Endothelial cell of umbilical vein (primary cell): Measurements from ENCODE around the gene KCNJ8. TPM values are rescaled to one million over a fixed set of nuclear protein-coding genes. Genes with fewer than 3 reads are reported as not detected.
"Not testable (repeated sequence)": the region's sequence is repeated elsewhere in the genome, so short reads cannot be mapped to it uniquely, and the experiment has no call there.

ENCODE experiments used
- BruUV-seq: library from RNA; stranded (reverse); fragments of 400-500 nt; replicated peaks from 2 replicates; lab custom pipeline; 2021; lab: Mats Ljungman, UMichigan
- CTCF ChIA-PET: fragments of 300-600, 350-600 bp; sonication (Branson Sonifier 250); formaldehyde crosslinking; loops from one replicate; lab custom pipeline; 2021; ENCODE audit warnings: antibody characterized with exemption, inconsistent platforms; lab: Charles Lee
- POLR2A ChIA-PET: fragments of 300-600, 350-600 bp; sonication (Branson Sonifier 250); formaldehyde crosslinking; loops from one replicate; lab custom pipeline; 2021; ENCODE audit warnings: antibody characterized with exemption, inconsistent platforms; lab: Charles Lee
- DNase-seq: peaks from one replicate; pipeline ENCODE4 v3.0.0-alpha.2; 2011; ENCODE audit warnings: low read depth, low spot score
- FAIRE-seq: peaks from 2 replicates; lab custom pipeline; 2011; peaks lifted over from hg19 to GRCh38; lab: Jason Lieb, UNC
- H2AFZ ChIP-seq: 2 replicates; pipeline ENCODE4 v1.6.0; 2012; ENCODE audit warnings: low read depth, low read length, control low read depth, inconsistent platforms
- H3K27ac ChIP-seq: 2 replicates; pipeline ENCODE4 v1.5.1; 2011; ENCODE audit warnings: low read depth, mild to moderate bottlenecking, control low read depth, low read length, moderate library complexity; ENCODE audit not compliant: insufficient read depth
- H3K27me3 ChIP-seq, 2 experiments: 2 replicates each; pipeline versions ENCODE4 v1.6.0 to v1.6.1; 2011; ENCODE audit warnings: low read length in 2 of 2, mixed read lengths in 1 of 2; ENCODE audit not compliant: control insufficient read depth in 2 of 2, insufficient read depth in 2 of 2
- H3K36me3 ChIP-seq, 2 experiments: 2 replicates in 1 of 2; 3 replicates in 1 of 2; pipeline ENCODE4 v1.5.1; 2011; ENCODE audit warnings: low read length in 2 of 2, mild to moderate bottlenecking in 1 of 2, moderate library complexity in 1 of 2; ENCODE audit not compliant: control insufficient read depth in 2 of 2, insufficient read depth in 2 of 2; ENCODE audit errors: extremely low read depth in 1 of 2
- H3K4me1 ChIP-seq: 3 replicates; pipeline ENCODE4 v1.5.1; 2011; ENCODE audit warnings: mild to moderate bottlenecking, low read length; ENCODE audit not compliant: control insufficient read depth, insufficient read depth; ENCODE audit errors: extremely low read depth
- H3K4me2 ChIP-seq: 2 replicates; pipeline ENCODE4 v1.6.1; 2011; ENCODE audit warnings: low read length, control low read depth, mixed read lengths; ENCODE audit not compliant: insufficient read depth
- H3K4me3 ChIP-seq, 3 experiments: fragments of 200-600 bp in 1 of 3; sonication (generic), shearing (Covaris generic) in 1 of 3; replicated peaks in 1 of 3; 2 replicates each; pipeline ENCODE4 v1.5.1; 2011 to 2016; ENCODE audit warnings: control low read depth in 3 of 3, low read length in 3 of 3, mild to moderate bottlenecking in 2 of 3, inconsistent platforms in 1 of 3, low read depth in 1 of 3, moderate library complexity in 1 of 3; ENCODE audit not compliant: insufficient read depth in 1 of 3
- H3K79me2 ChIP-seq: 2 replicates; pipeline ENCODE4 v1.6.0; 2012; ENCODE audit warnings: low read length, inconsistent platforms; ENCODE audit not compliant: control insufficient read depth, insufficient read depth
- H3K9ac ChIP-seq: replicated peaks from 2 replicates; pipeline ENCODE3; 2011; ENCODE audit warnings: low read length, control low read depth; ENCODE audit not compliant: insufficient read depth; ENCODE audit errors: extremely low read depth
- H3K9me1 ChIP-seq: replicated peaks from 3 replicates; pipeline ENCODE4 v1.6.0; 2011; ENCODE audit warnings: mild to moderate bottlenecking, low read length; ENCODE audit not compliant: control insufficient read depth, insufficient read depth; ENCODE audit errors: extremely low read depth
- H3K9me3 ChIP-seq: replicated peaks from 2 replicates; pipeline ENCODE4 v1.5.1; 2012; ENCODE audit warnings: low read length, inconsistent platforms; ENCODE audit not compliant: control insufficient read depth, insufficient read depth
- H4K20me1 ChIP-seq: replicated peaks from 2 replicates; pipeline ENCODE3; 2011; ENCODE audit warnings: mild to moderate bottlenecking, low read length; ENCODE audit not compliant: control insufficient read depth, insufficient read depth; ENCODE audit errors: extremely low read depth
- GATA2 ChIP-seq: IDR thresholded peaks from 2 replicates; pipeline ENCODE4 v1.7.0; 2011; ENCODE audit warnings: low read depth, mild to moderate bottlenecking, moderate library complexity, mixed read lengths, low read length; ENCODE audit not compliant: insufficient read length, insufficient read depth
- JUN ChIP-seq: IDR thresholded peaks from 2 replicates; pipeline ENCODE4 v1.6.1; 2011; ENCODE audit warnings: borderline replicate concordance, low read depth; ENCODE audit not compliant: insufficient read length, insufficient read depth
- MYC ChIP-seq: IDR thresholded peaks from one replicate; pipeline ENCODE4 v1.6.1; 2011; ENCODE audit warnings: mild to moderate bottlenecking, low read depth, low read length
- POLR2A ChIP-seq: IDR thresholded peaks from 2 replicates; pipeline ENCODE4 v1.6.1; 2012; ENCODE audit warnings: low read depth, mild to moderate bottlenecking, control low read depth, low read length
- dilution Hi-C: fragments of 300-500 bp; cut with MboI; formaldehyde crosslinking; loops from one replicate; pipeline ENCODE4 v1.15.0; 2019; ENCODE audit warnings: low sequenced_read_pairs; ENCODE audit not compliant: extremely low pct_ligation_motif_present
- intact Hi-C: fragments of 100-400 bp; cut with micrococcal nuclease; formaldehyde crosslinking; loops from one replicate; pipeline ENCODE4 v1.10.0; 2022
- polyA plus RNA-seq, 4 experiments: library from polyadenylated mRNA; depleted of rRNA in 3 of 4; stranded (reverse) in 3 of 4; unstranded in 1 of 4; fragments of >200 nt; gene quantifications; 2 replicates each; pipeline versions ENCODE4 v1.2.1 to v1.2.3, GENCODE V29; 2011 to 2012; ENCODE audit warnings: missing spikeins in 1 of 4
- total RNA-seq: library from RNA; stranded (reverse); gene quantifications from 2 replicates; pipeline ENCODE4 v1.2.3, GENCODE V29; 2021
- TF ChIP-seq, protein P1 (sequence below): IDR thresholded peaks from 2 replicates; pipeline ENCODE4 v1.6.1; 2011; ENCODE audit not compliant: insufficient read depth, insufficient read length
- TF ChIP-seq, protein P2 (sequence below), 2 donors: IDR thresholded peaks; 1 replicate in 1 of 2; 2 replicates in 1 of 2; pipeline ENCODE4 v1.5.1; 2011; ENCODE audit warnings: low read length in 2 of 2, mild to moderate bottlenecking in 2 of 2, moderate library complexity in 2 of 2, control low read depth in 1 of 2, inconsistent platforms in 1 of 2, low read depth in 1 of 2; ENCODE audit not compliant: insufficient read depth in 1 of 2; ENCODE audit errors: extremely low read depth in 1 of 2

Gene KCNJ8
- total and polyA plus RNA-seq, 2 donors (not counting 3 experiments of a cell fraction or from before 2014, with no cell fraction given): not detected

DNA sequence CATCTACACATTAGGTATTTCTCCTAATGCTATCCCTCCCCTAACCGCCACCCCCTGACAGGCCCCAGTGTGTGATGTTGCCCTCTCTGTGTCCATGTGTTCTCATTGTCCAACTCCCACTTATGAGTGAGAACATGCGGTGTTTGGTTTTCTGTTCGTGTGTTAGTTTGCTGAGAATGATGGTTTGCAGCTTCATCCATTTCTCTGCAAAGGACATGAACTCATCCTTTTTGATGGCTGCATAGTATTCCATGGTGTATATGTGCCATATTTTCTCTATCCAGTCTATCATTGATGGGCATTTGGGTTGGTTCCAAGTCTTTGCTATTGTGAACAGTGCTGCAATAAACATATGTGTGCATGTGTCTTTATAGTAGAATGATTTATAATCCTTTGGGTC is 8.2 kb upstream of the KCNJ8 start:
- FAIRE-seq, H3K4me2 ChIP-seq, H3K9me3 ChIP-seq, BruUV-seq, H3K79me2 ChIP-seq, H2AFZ ChIP-seq, intact Hi-C loops, H3K9me1 ChIP-seq, H3K27me3 ChIP-seq, H3K4me1 ChIP-seq, POLR2A ChIA-PET, H4K20me1 ChIP-seq, H3K27ac ChIP-seq, CTCF ChIA-PET, H3K36me3 ChIP-seq, H3K4me3 ChIP-seq, dilution Hi-C loops, H3K9ac ChIP-seq, DNase-seq: not testable (repeated sequence)

DNA sequence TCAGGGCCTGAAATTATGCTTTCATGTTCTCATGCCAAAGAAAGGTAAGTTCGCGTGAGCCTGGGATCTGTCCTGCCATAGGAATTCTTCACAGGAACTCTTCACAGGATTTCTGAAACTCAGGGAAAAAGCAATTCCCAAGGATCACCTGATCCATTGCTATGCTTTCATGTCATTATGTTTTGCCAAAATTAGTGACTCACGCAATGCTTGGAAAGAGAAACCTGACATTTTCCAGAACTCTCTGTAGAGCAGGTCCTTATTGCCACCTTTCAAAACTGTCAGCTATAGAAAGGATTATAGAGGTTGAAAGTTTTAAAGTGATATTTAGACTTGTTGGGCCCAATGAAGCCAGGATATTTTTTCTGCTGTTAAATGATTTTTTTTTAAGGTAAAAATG is 6.3 kb upstream of the KCNJ8 start:
- intact Hi-C loops (no loop called here), dilution Hi-C loops (no loop called here)
- H3K9ac ChIP-seq: no peak overlapping the region
- H4K20me1 ChIP-seq: no peaks in the 10 kb centered on the region
- H3K79me2 ChIP-seq: no peaks in the 10 kb centered on the region
- H3K36me3 ChIP-seq: no peaks in the 10 kb centered on the region
- H3K27ac ChIP-seq: no peak overlapping the region
- FAIRE-seq: no peak
- H3K27me3 ChIP-seq: peaks cover 5% of the 10 kb centered on the region in 2 experiments
- CTCF ChIA-PET: interaction anchor here (1.8 kb wide), 1 partner anchor 12 kb away, joined by 4 read pairs; no protein-coding TSS in a partner anchor
- DNase-seq: no peak
- H3K4me2 ChIP-seq: no peak overlapping the region
- POLR2A ChIA-PET: no interaction called here
- no peaks in the 10 kb centered on the region for H3K4me1 ChIP-seq
- H3K4me3 ChIP-seq: no peak overlapping the region
- no TSS peak for BruUV-seq
- no peak overlapping the region for H2AFZ ChIP-seq
- TF ChIP-seq, protein P1, sequence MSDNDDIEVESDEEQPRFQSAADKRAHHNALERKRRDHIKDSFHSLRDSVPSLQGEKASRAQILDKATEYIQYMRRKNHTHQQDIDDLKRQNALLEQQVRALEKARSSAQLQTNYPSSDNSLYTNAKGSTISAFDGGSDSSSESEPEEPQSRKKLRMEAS: no peak
- TF ChIP-seq GATA2 (no peak), MYC (no peak), JUN (no peak), POLR2A (no peak)
- TF ChIP-seq, protein P2, sequence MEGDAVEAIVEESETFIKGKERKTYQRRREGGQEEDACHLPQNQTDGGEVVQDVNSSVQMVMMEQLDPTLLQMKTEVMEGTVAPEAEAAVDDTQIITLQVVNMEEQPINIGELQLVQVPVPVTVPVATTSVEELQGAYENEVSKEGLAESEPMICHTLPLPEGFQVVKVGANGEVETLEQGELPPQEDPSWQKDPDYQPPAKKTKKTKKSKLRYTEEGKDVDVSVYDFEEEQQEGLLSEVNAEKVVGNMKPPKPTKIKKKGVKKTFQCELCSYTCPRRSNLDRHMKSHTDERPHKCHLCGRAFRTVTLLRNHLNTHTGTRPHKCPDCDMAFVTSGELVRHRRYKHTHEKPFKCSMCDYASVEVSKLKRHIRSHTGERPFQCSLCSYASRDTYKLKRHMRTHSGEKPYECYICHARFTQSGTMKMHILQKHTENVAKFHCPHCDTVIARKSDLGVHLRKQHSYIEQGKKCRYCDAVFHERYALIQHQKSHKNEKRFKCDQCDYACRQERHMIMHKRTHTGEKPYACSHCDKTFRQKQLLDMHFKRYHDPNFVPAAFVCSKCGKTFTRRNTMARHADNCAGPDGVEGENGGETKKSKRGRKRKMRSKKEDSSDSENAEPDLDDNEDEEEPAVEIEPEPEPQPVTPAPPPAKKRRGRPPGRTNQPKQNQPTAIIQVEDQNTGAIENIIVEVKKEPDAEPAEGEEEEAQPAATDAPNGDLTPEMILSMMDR (IDR thresholded peaks at IDR 0.05; ENCODE audit: extremely low read depth in 1 of 2, insufficient read depth in 1 of 2, low read depth in 1 of 2, low read length in 2 of 2): no peak
- H3K9me1 ChIP-seq: no peaks in the 10 kb centered on the region
- no peaks in the 10 kb centered on the region for H3K9me3 ChIP-seq
